ENCODE data around the gene PAX6. TPM values are rescaled to one million over a fixed set of nuclear protein-coding genes. Genes with fewer than 3 reads are reported as not detected.
A peak's percentile ranks its signal among the peaks of the same experiment; 100 is the strongest.

PAX6 gene
- total RNA-seq, 1 experiment from 2014 or later = 22.4 TPM

GRCh38 chr11:31799435-31800397 is 11.4 kb downstream of the PAX6 start:
- peaks cover 74% of the 10 kb centered on the region for H3K27me3 ChIP-seq (replicated peaks; ENCODE audit: insufficient read depth, low read depth, low read length, poor library complexity)
- no peak for DNase-seq (ENCODE audit: low spot score)
- TF ChIP-seq EZH2 (IDR thresholded peaks at IDR 0.05; ENCODE audit: borderline replicate concordance, low read depth, low read length, poor library complexity, severe bottlenecking) (no peak), CTCF (conservative IDR thresholded peaks at IDR 0.05; ENCODE audit: low read depth, low read length) (no peak)
- no peak overlapping the region for H3K4me3 ChIP-seq (ENCODE audit: low read depth, low read length, poor library complexity, severe bottlenecking)
- CTCF ChIA-PET = interaction anchor here (0.6 kb wide), 2 partner anchors 32 to 69 kb away, joined by 3 to 4 read pairs; no protein-coding TSS in a partner anchor
- H3K27ac ChIP-seq (ENCODE audit: low read depth, low read length, poor library complexity, severe bottlenecking) = no peak overlapping the region
- BruUV-seq (replicated peaks) = no TSS peak
- H3K4me1 ChIP-seq (ENCODE audit: insufficient read depth, low read length, poor library complexity, severe bottlenecking) = no peaks in the 10 kb centered on the region
- POLR2A ChIA-PET (ENCODE audit: low non-redundant PET) = no interaction called here
- no peaks in the 10 kb centered on the region for H3K9me3 ChIP-seq (ENCODE audit: low read depth, low read length, poor library complexity, severe bottlenecking)
- intact Hi-C loops (cut with micrococcal nuclease; ENCODE audit: unreplicated experiment) = no loop called here
- peaks cover 9% of the 10 kb centered on the region for H3K36me3 ChIP-seq (ENCODE audit: insufficient read depth, low read length, poor library complexity, severe bottlenecking)

- BruUV-seq (replicated peaks) = no TSS peak
- POLR2A ChIA-PET (ENCODE audit: low non-redundant PET) = no interaction called here
- peak; percentile 49 for TF ChIP-seq CTCF (conservative IDR thresholded peaks at IDR 0.05; ENCODE audit: low read depth, low read length)
- peak; percentile 5 for TF ChIP-seq EZH2 (IDR thresholded peaks at IDR 0.05; ENCODE audit: borderline replicate concordance, low read depth, low read length, poor library complexity, severe bottlenecking)
- H3K36me3 ChIP-seq (ENCODE audit: insufficient read depth, low read length, poor library complexity, severe bottlenecking) = peaks cover 14% of the 10 kb centered on the region
- H3K4me1 ChIP-seq (ENCODE audit: insufficient read depth, low read length, poor library complexity, severe bottlenecking) = no peaks in the 10 kb centered on the region
- no peak overlapping the region for H3K4me3 ChIP-seq (ENCODE audit: low read depth, low read length, poor library complexity, severe bottlenecking)
- H3K27me3 ChIP-seq (replicated peaks; ENCODE audit: insufficient read depth, low read depth, low read length, poor library complexity) = peaks cover 65% of the 10 kb centered on the region
- peak; percentile 50 for DNase-seq (ENCODE audit: low spot score)
- CTCF ChIA-PET = interaction anchor here (0.6 kb wide), 3 partner anchors 8 to 70 kb away, joined by 3 to 5 read pairs (median 4); no protein-coding TSS in a partner anchor
- no peak overlapping the region for H3K27ac ChIP-seq (ENCODE audit: low read depth, low read length, poor library complexity, severe bottlenecking)
- H3K9me3 ChIP-seq (ENCODE audit: low read depth, low read length, poor library complexity, severe bottlenecking) = no peaks in the 10 kb centered on the region
- intact Hi-C loops (cut with micrococcal nuclease; ENCODE audit: unreplicated experiment) = no loop called here
Observed at GRCh38 chr11:31798554-31799434, 12.3 kb downstream of the PAX6 start.

- DNase-seq (ENCODE audit: low spot score) = no peak
- Histone ChIP-seq H3K9me3 (ENCODE audit: low read depth, low read length, poor library complexity, severe bottlenecking) (no peaks in the 10 kb centered on the region), H3K4me3 (ENCODE audit: low read depth, low read length, poor library complexity, severe bottlenecking) (no peak overlapping the region), H3K36me3 (ENCODE audit: insufficient read depth, low read length, poor library complexity, severe bottlenecking) (peaks cover 20% of the 10 kb centered on the region), H3K4me1 (ENCODE audit: insufficient read depth, low read length, poor library complexity, severe bottlenecking) (no peaks in the 10 kb centered on the region), H3K27me3 (replicated peaks; ENCODE audit: insufficient read depth, low read depth, low read length, poor library complexity) (peaks cover 58% of the 10 kb centered on the region), H3K27ac (ENCODE audit: low read depth, low read length, poor library complexity, severe bottlenecking) (no peak overlapping the region)
- ChIA-PET CTCF (no interaction called here), POLR2A (ENCODE audit: low non-redundant PET) (no interaction called here)
- TF ChIP-seq CTCF (conservative IDR thresholded peaks at IDR 0.05; ENCODE audit: low read depth, low read length) (no peak), EZH2 (IDR thresholded peaks at IDR 0.05; ENCODE audit: borderline replicate concordance, low read depth, low read length, poor library complexity, severe bottlenecking) (peak; percentile 55)
- no TSS peak for BruUV-seq (replicated peaks)
- intact Hi-C loops (cut with micrococcal nuclease; ENCODE audit: unreplicated experiment) = no loop called here
Observed at GRCh38 chr11:31798057-31798553, 13.0 kb downstream of the PAX6 start.
